Esophagus muscularis mucosa (tissue), 3 donors: ENCODE measurements around the gene FNIP2.

Experiments used
- CTCF ChIP-seq, 3 experiments: fragments of 200-600 bp in 2 of 3; fragments of 450-650 bp in 1 of 3; sonication (generic) in 2 of 3; IDR thresholded peaks; one replicate each; pipeline ENCODE4 v1.5.1; 2017 to 2019; ENCODE audit warnings: antibody characterized with exemption in 3 of 3, mild to moderate bottlenecking in 2 of 3, moderate library complexity in 1 of 3
- POLR2A ChIP-seq: fragments of 450-650 bp; IDR thresholded peaks from one replicate; pipeline ENCODE4 v1.6.1; 2017; ENCODE audit warnings: antibody characterized with exemption, moderate library complexity, mild to moderate bottlenecking, low read depth
- POLR2AphosphoS5 ChIP-seq, 2 donors: sonication (generic); formaldehyde crosslinking; IDR thresholded peaks; one replicate each; pipeline ENCODE4 v1.6.1; 2017; ENCODE audit warnings: antibody characterized with exemption in 2 of 2

GRCh38 chr4:158823461-158823873 lies 54.6 kb downstream of the FNIP2 start:
- TF ChIP-seq POLR2AphosphoS5 (IDR thresholded peaks at IDR 0.05) = no peak
- no peak for TF ChIP-seq CTCF (IDR thresholded peaks at IDR 0.05)
- TF ChIP-seq POLR2A = no peak
